Neural cell (in vitro differentiated cells): Measurements from ENCODE around the gene MUC6. TPM values are rescaled to one million over a fixed set of nuclear protein-coding genes. Genes with fewer than 3 reads are reported as not detected.

Source experiments
- H2AFZ ChIP-seq: fragments of 200-600, 300-800 bp; sonication (generic), shearing (Covaris generic); 2 replicates; pipeline ENCODE4 v1.6.0; 2014; ENCODE audit warnings: low read depth, mild to moderate bottlenecking, antibody characterized with exemption, low read length, moderate library complexity
- H3F3A ChIP-seq: fragments of 200-600 bp; shearing (Covaris generic); 2 replicates; pipeline ENCODE4 v1.6.1; 2016; ENCODE audit warnings: mild to moderate bottlenecking, moderate library complexity, mixed read lengths, antibody characterized with exemption, low read length; ENCODE audit not compliant: insufficient read depth, poor library complexity, severe bottlenecking
- H3K27ac ChIP-seq: fragments of 200-600, 300-800 bp; sonication (generic), shearing (Covaris generic); 2 replicates; pipeline ENCODE4 v1.5.1; 2014; ENCODE audit warnings: mild to moderate bottlenecking, low read length, moderate library complexity
- H3K27me3 ChIP-seq: fragments of 300-800, 200-600 bp; sonication (generic), shearing (Covaris generic); 2 replicates; pipeline ENCODE4 v1.6.0; 2014; ENCODE audit warnings: mild to moderate bottlenecking, low read depth, low read length, moderate library complexity; ENCODE audit not compliant: insufficient read depth
- H3K36me3 ChIP-seq: fragments of 300-800, 200-600 bp; sonication (generic), shearing (Covaris generic); 2 replicates; pipeline ENCODE4 v1.5.1; 2014; ENCODE audit warnings: mild to moderate bottlenecking, antibody characterized with exemption, low read length, moderate library complexity; ENCODE audit not compliant: insufficient read depth
- H3K4me2 ChIP-seq: fragments of 300-800, 200-600 bp; sonication (generic), shearing (Covaris generic); 2 replicates; pipeline ENCODE4 v1.6.0; 2014; ENCODE audit warnings: mild to moderate bottlenecking, low read length
- H3K4me3 ChIP-seq: fragments of 300-800, 200-600 bp; sonication (generic), shearing (Covaris generic); 2 replicates; pipeline ENCODE4 v1.5.1; 2014; ENCODE audit warnings: mild to moderate bottlenecking, low read length, moderate library complexity
- H3K79me2 ChIP-seq: fragments of 200-600 bp; shearing (Covaris generic); replicated peaks from 2 replicates; pipeline ENCODE4 v1.6.0; 2014; ENCODE audit warnings: mild to moderate bottlenecking, low read length, moderate library complexity; ENCODE audit not compliant: insufficient read depth
- H3K9ac ChIP-seq: fragments of 300-800, 200-600 bp; sonication (generic), shearing (Covaris generic); 2 replicates; pipeline ENCODE4 v1.6.1; 2016; ENCODE audit warnings: mild to moderate bottlenecking, low read length, mixed read lengths
- H3K9me2 ChIP-seq: fragments of 200-600 bp; shearing (Covaris generic); 2 replicates; pipeline ENCODE4 v1.6.1; 2016; ENCODE audit warnings: mild to moderate bottlenecking, low read length, mixed read lengths; ENCODE audit not compliant: insufficient read depth
- H3K9me3 ChIP-seq: fragments of 200-600, 300-800 bp; sonication (generic), shearing (Covaris generic); 2 replicates; pipeline ENCODE4 v1.6.1; 2016; ENCODE audit warnings: mild to moderate bottlenecking, mixed run types, low read length, moderate library complexity, mixed read lengths
- H4K20me1 ChIP-seq: fragments of 200-600 bp; shearing (Covaris generic); 2 replicates; pipeline ENCODE4 v1.6.1; 2016; ENCODE audit warnings: mild to moderate bottlenecking, mixed run types; ENCODE audit not compliant: insufficient read depth
- EP300 ChIP-seq: fragments of 450-650 bp; conservative IDR thresholded peaks from 2 replicates; pipeline ENCODE4 v1.6.1; 2014; ENCODE audit warnings: antibody characterized with exemption, mild to moderate bottlenecking, moderate library complexity; ENCODE audit not compliant: poor library complexity, severe bottlenecking
- EZH2 ChIP-seq: fragments of 200-600, 300-800 bp; shearing (Covaris generic), sonication (generic); IDR thresholded peaks from 2 replicates; pipeline ENCODE4 v1.6.1; 2014; ENCODE audit warnings: antibody characterized with exemption, low read length, borderline replicate concordance, mild to moderate bottlenecking; ENCODE audit not compliant: insufficient read depth, poor library complexity, severe bottlenecking
- MXI1 ChIP-seq: fragments of 450-650 bp; conservative IDR thresholded peaks from 2 replicates; pipeline ENCODE4 v1.6.1; 2014; ENCODE audit warnings: antibody characterized with exemption, mild to moderate bottlenecking; ENCODE audit not compliant: poor library complexity, severe bottlenecking
- POLR2AphosphoS5 ChIP-seq: IDR thresholded peaks from 2 replicates; pipeline ENCODE4 v1.6.1; 2012
- RAD21 ChIP-seq: fragments of 450-650 bp; conservative IDR thresholded peaks from 2 replicates; pipeline ENCODE4 v1.6.1; 2014; ENCODE audit warnings: antibody characterized with exemption, mild to moderate bottlenecking, moderate library complexity
- SMC3 ChIP-seq: fragments of 450-650 bp; conservative IDR thresholded peaks from 2 replicates; pipeline ENCODE4 v1.6.1; 2014; ENCODE audit warnings: antibody characterized with exemption, mild to moderate bottlenecking, moderate library complexity; ENCODE audit not compliant: poor library complexity
- TAF1 ChIP-seq: IDR thresholded peaks from 2 replicates; pipeline ENCODE4 v1.6.1; 2012; ENCODE audit warnings: low read depth
- polyA plus RNA-seq: library from polyadenylated mRNA; depleted of rRNA; stranded (reverse); fragments of >200 nt; gene quantifications from 2 replicates; pipeline ENCODE4 v1.2.3, GENCODE V29; 2014
- TF ChIP-seq, protein P1 (sequence below): IDR thresholded peaks from 2 replicates; pipeline ENCODE4 v1.6.1; 2012; ENCODE audit warnings: borderline replicate concordance
- TF ChIP-seq, protein P2 (sequence below): fragments of 450-650 bp; IDR thresholded peaks from 2 replicates; pipeline ENCODE4 v1.5.1; 2014; ENCODE audit warnings: antibody characterized with exemption, mild to moderate bottlenecking, moderate library complexity; ENCODE audit not compliant: poor library complexity, severe bottlenecking

Gene MUC6
- polyA plus RNA-seq, 1 donor from 2014 or later: not detected

DNA sequence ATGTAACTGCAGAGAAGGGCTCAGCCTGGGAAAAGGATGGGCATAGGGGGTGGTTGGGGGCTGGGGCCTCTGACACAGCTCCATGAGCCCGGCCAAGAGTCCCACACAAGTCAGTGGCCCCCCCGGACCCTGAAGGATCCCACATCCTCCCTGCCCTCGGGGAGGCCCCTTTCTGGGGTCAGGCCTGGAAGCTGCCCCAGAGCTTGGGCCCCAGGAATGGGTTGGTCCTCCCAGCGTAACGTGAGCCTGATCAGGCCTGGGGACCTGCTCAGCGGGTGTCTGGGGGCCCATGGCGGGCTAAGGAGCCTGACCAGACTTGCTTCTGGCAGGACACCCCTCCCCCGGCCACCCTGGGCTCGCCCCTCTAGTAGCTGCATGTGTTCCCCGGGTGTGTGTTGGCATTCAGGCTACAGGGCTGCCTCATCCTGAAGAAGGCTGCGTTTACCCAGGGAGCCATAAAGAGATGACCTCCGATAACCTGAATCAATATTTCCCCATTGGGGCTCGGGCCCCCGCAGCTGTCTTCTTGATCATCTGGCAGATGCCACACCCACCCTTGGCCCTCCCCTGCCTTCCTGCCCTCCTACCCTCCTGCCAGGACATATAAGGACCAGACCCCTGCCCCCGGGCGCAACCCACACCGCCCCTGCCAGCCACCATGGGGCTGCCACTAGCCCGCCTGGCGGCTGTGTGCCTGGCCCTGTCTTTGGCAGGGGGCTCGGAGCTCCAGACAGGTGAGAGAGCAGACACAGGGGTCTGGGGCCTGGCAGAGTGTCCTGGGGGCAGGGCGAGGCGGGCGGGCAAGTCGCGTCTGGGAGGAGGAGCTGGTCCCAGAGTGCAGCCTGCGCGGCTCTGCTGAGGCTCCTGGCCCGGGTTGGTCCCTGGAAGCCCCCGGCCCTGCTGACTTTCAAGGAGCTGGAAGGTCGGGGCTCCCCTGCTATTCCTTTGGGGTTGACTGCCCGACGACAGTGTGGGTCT, 38.0 kb upstream of the MUC6 start, which contains the start of gene MUC2:
Gene MUC2 (plus strand): TSS at position 631 of the 978 bp plus-strand sequence.
- TF ChIP-seq EZH2 (no peak), EP300 (no peak), POLR2AphosphoS5 (no peak), MXI1 (no peak), TAF1 (no peak), RAD21 (no peak), SMC3 (no peak)
- TF ChIP-seq, protein P1, sequence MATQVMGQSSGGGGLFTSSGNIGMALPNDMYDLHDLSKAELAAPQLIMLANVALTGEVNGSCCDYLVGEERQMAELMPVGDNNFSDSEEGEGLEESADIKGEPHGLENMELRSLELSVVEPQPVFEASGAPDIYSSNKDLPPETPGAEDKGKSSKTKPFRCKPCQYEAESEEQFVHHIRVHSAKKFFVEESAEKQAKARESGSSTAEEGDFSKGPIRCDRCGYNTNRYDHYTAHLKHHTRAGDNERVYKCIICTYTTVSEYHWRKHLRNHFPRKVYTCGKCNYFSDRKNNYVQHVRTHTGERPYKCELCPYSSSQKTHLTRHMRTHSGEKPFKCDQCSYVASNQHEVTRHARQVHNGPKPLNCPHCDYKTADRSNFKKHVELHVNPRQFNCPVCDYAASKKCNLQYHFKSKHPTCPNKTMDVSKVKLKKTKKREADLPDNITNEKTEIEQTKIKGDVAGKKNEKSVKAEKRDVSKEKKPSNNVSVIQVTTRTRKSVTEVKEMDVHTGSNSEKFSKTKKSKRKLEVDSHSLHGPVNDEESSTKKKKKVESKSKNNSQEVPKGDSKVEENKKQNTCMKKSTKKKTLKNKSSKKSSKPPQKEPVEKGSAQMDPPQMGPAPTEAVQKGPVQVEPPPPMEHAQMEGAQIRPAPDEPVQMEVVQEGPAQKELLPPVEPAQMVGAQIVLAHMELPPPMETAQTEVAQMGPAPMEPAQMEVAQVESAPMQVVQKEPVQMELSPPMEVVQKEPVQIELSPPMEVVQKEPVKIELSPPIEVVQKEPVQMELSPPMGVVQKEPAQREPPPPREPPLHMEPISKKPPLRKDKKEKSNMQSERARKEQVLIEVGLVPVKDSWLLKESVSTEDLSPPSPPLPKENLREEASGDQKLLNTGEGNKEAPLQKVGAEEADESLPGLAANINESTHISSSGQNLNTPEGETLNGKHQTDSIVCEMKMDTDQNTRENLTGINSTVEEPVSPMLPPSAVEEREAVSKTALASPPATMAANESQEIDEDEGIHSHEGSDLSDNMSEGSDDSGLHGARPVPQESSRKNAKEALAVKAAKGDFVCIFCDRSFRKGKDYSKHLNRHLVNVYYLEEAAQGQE: no peak
- TF ChIP-seq, protein P2, sequence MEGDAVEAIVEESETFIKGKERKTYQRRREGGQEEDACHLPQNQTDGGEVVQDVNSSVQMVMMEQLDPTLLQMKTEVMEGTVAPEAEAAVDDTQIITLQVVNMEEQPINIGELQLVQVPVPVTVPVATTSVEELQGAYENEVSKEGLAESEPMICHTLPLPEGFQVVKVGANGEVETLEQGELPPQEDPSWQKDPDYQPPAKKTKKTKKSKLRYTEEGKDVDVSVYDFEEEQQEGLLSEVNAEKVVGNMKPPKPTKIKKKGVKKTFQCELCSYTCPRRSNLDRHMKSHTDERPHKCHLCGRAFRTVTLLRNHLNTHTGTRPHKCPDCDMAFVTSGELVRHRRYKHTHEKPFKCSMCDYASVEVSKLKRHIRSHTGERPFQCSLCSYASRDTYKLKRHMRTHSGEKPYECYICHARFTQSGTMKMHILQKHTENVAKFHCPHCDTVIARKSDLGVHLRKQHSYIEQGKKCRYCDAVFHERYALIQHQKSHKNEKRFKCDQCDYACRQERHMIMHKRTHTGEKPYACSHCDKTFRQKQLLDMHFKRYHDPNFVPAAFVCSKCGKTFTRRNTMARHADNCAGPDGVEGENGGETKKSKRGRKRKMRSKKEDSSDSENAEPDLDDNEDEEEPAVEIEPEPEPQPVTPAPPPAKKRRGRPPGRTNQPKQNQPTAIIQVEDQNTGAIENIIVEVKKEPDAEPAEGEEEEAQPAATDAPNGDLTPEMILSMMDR: no peak
- no peak within 1 kb of the TSS for H3K4me2 ChIP-seq
- H3K9me2 ChIP-seq: no peaks in the 10 kb centered on the region
- no peaks in the 10 kb centered on the region for H3K9me3 ChIP-seq
- H3K79me2 ChIP-seq: no peaks in the 10 kb centered on the region
- H3F3A ChIP-seq: no peaks in the 10 kb centered on the region
- H4K20me1 ChIP-seq: no peaks in the 10 kb centered on the region
- no peaks in the 10 kb centered on the region for H3K27me3 ChIP-seq
- no peak within 1 kb of the TSS for H3K27ac ChIP-seq
- H3K36me3 ChIP-seq: no peaks in the 10 kb centered on the region
- H3K9ac ChIP-seq: no peak within 1 kb of the TSS
- H3K4me3 ChIP-seq: no peak within 1 kb of the TSS
- no peak within 1 kb of the TSS for H2AFZ ChIP-seq

DNA sequence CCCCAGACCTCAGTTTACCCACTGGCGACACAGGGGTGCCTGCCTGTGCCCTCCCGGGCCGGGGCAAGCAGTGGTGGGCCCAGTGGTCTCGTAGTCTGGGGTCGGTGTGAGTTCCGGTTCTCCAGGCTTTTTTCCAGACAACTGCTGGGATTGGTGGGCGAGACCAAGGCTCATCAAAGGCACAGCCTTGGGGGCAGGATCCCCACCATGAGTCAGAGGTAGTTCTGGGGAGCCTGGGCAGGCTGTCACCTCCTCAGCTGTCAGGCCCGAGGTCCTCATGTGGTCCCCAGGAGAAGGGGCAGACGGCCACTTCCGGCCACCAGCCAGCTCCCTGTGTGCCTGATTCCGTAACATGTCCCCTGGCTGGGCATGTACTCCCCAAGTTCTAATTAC, 37.3 kb upstream of the MUC6 start:
- H3K27me3 ChIP-seq: no peaks in the 10 kb centered on the region
- H3K9me3 ChIP-seq: no peaks in the 10 kb centered on the region
- no peak overlapping the region for H3K4me2 ChIP-seq
- no peaks in the 10 kb centered on the region for H3K79me2 ChIP-seq
- H3K9me2 ChIP-seq: no peaks in the 10 kb centered on the region
- no peak overlapping the region for H3K27ac ChIP-seq
- no peaks in the 10 kb centered on the region for H4K20me1 ChIP-seq
- H3F3A ChIP-seq: no peaks in the 10 kb centered on the region
- no peak overlapping the region for H3K9ac ChIP-seq
- no peak overlapping the region for H2AFZ ChIP-seq
- TF ChIP-seq TAF1 (no peak), POLR2AphosphoS5 (no peak)
- TF ChIP-seq, protein P2: no peak
- no peak overlapping the region for H3K4me3 ChIP-seq
- no peaks in the 10 kb centered on the region for H3K36me3 ChIP-seq
